ENCODE measurements around the gene ZNF446.

Gene ZNF446

DNA sequence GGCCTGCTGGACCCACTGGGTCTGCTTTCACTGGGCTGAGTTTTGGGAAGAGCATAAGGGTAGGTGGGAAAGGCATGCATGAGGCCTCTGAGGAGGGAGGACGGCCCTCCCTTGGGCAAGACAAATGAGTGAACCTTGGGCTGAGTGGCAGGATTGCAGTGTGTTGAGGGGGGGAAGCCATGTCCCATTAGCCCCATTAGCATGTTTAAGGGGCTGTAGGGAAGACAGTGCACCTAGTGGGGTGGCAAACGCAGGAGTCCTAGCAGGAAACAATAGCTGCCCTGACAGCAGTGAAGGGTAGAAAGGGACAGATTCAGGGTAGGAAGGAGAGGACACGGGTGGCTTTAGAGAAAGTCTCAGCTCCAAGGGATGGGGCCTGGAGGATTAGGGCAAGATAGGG lies 46.6 kb downstream of the ZNF446 start:
- no peaks in the 10 kb centered on the region for H3K9me3 Mint-ChIP-seq
- TF ChIP-seq, protein P1, sequence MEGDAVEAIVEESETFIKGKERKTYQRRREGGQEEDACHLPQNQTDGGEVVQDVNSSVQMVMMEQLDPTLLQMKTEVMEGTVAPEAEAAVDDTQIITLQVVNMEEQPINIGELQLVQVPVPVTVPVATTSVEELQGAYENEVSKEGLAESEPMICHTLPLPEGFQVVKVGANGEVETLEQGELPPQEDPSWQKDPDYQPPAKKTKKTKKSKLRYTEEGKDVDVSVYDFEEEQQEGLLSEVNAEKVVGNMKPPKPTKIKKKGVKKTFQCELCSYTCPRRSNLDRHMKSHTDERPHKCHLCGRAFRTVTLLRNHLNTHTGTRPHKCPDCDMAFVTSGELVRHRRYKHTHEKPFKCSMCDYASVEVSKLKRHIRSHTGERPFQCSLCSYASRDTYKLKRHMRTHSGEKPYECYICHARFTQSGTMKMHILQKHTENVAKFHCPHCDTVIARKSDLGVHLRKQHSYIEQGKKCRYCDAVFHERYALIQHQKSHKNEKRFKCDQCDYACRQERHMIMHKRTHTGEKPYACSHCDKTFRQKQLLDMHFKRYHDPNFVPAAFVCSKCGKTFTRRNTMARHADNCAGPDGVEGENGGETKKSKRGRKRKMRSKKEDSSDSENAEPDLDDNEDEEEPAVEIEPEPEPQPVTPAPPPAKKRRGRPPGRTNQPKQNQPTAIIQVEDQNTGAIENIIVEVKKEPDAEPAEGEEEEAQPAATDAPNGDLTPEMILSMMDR (IDR thresholded peaks at IDR 0.05; ENCODE audit: unreplicated experiment in 3 of 3) = no peak
- H3K4me1 Mint-ChIP-seq = peaks cover 23% of the 10 kb centered on the region
- H3K4me3 Mint-ChIP-seq = peak overlapping the region in 2 of 3 experiments; percentile 3 to 52
- H3K27ac Mint-ChIP-seq = peak overlapping the region in 1 of 3 experiments; percentile 6
- H3K27me3 Mint-ChIP-seq (ENCODE audit: low read depth) = no peaks in the 10 kb centered on the region
- H3K36me3 Mint-ChIP-seq (ENCODE audit: low read depth) = no peaks in the 10 kb centered on the region

DNA sequence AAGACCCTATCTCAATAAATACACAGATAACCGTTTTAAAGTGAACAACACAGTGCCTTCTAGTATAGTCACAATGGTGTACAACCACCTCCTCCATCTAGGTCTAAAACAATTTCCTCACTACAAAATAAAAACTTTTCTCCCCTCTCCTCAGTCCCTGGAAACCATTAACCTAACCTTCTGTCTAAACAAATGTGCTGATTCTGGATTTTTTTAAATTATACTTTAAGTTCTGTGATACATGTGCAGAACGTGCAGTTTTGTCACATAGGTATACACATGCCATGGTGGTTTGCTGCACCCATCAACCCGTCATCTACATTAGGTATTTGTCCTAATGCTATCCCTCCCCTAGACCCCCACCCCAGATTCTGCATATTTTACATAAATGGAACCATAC lies 53.3 kb downstream of the ZNF446 start:
- H3K4me3 Mint-ChIP-seq = no peak overlapping the region
- no peak overlapping the region for H3K27ac Mint-ChIP-seq
- H3K36me3 Mint-ChIP-seq (ENCODE audit: low read depth) = no peaks in the 10 kb centered on the region
- H3K27me3 Mint-ChIP-seq (ENCODE audit: low read depth) = no peaks in the 10 kb centered on the region
- no peaks in the 10 kb centered on the region for H3K4me1 Mint-ChIP-seq
- TF ChIP-seq, protein P1 (IDR thresholded peaks at IDR 0.05; ENCODE audit: unreplicated experiment in 3 of 3) = no peak
- H3K9me3 Mint-ChIP-seq = no peaks in the 10 kb centered on the region
